Liver (tissue), 9 donors: ENCODE results near the gene SIRT6. TPM values are rescaled to one million over a fixed set of nuclear protein-coding genes. Genes with fewer than 3 reads are reported as not detected.
"Not testable (repeated sequence)": the region's sequence is repeated elsewhere in the genome, so short reads cannot be mapped to it uniquely, and the experiment has no call there.

Experiments
- DNase-seq: peaks from one replicate; pipeline ENCODE4 v3.0.0-alpha.2; 2017; ENCODE audit warnings: low spot score
- H3K27ac ChIP-seq, 2 donors: one replicate each; pipeline ENCODE4 v1.7.0; 2013; ENCODE audit warnings: inconsistent platforms in 2 of 2, low read length in 2 of 2, control low read depth in 1 of 2, low read depth in 1 of 2, mild to moderate bottlenecking in 1 of 2
- H3K27me3 ChIP-seq, 4 donors: one replicate each; pipeline versions ENCODE4 v1.6.1 to v1.7.0; 2013; ENCODE audit warnings: low read length in 3 of 4, inconsistent platforms in 1 of 4, mild to moderate bottlenecking in 1 of 4, moderate library complexity in 1 of 4; ENCODE audit not compliant: control insufficient read depth in 4 of 4, insufficient read depth in 4 of 4
- H3K36me3 ChIP-seq, 4 donors: one replicate each; pipeline versions ENCODE4 v1.6.1 to v1.7.0; 2013; ENCODE audit warnings: low read length in 3 of 4, mild to moderate bottlenecking in 3 of 4, low read depth in 1 of 4, moderate library complexity in 1 of 4; ENCODE audit not compliant: control insufficient read depth in 4 of 4, insufficient read depth in 3 of 4
- H3K4me1 ChIP-seq, 4 donors: one replicate each; pipeline versions ENCODE4 v1.6.1 to v1.7.0; 2013; ENCODE audit warnings: low read length in 3 of 4, mild to moderate bottlenecking in 3 of 4, moderate library complexity in 1 of 4; ENCODE audit not compliant: control insufficient read depth in 4 of 4, insufficient read depth in 4 of 4
- H3K4me3 ChIP-seq, 3 donors: one replicate each; pipeline versions ENCODE4 v1.6.1 to v1.7.0; 2013; ENCODE audit warnings: low read length in 3 of 3, control low read depth in 1 of 3, low read depth in 1 of 3, mild to moderate bottlenecking in 1 of 3
- H3K9ac ChIP-seq, 2 donors: one replicate each; pipeline ENCODE4 v1.7.0; 2013; ENCODE audit warnings: low read length in 2 of 2, mild to moderate bottlenecking in 2 of 2, moderate library complexity in 2 of 2, control low read depth in 1 of 2, low read depth in 1 of 2
- H3K9me3 ChIP-seq, 4 donors: one replicate each; pipeline versions ENCODE4 v1.6.1 to v1.7.0; 2013; ENCODE audit warnings: low read length in 3 of 4; ENCODE audit not compliant: control insufficient read depth in 4 of 4
- ATF3 ChIP-seq: IDR thresholded peaks from 2 replicates; pipeline ENCODE4 v1.6.1; 2016; ENCODE audit warnings: antibody characterized with exemption
- CTCF ChIP-seq: fragments of 150-350 bp; IDR thresholded peaks from 2 replicates; pipeline ENCODE4 v1.5.1; 2017; ENCODE audit warnings: improper control_type of control experiment, low read depth, low read length; ENCODE audit not compliant: missing input control
- EGR1 ChIP-seq, 2 donors: IDR thresholded peaks; 2 replicates each; pipeline ENCODE4 v1.6.1; 2016 to 2018; ENCODE audit warnings: antibody characterized with exemption in 2 of 2, low read depth in 2 of 2
- FOXA1 ChIP-seq: IDR thresholded peaks from 2 replicates; pipeline ENCODE4 v1.6.1; 2016; ENCODE audit warnings: antibody characterized with exemption
- GABPA ChIP-seq, 2 donors: IDR thresholded peaks in 1 of 2; conservative IDR thresholded peaks in 1 of 2; 2 replicates each; pipeline ENCODE4 v1.6.1; 2016; ENCODE audit warnings: antibody characterized with exemption in 2 of 2, mild to moderate bottlenecking in 1 of 2, moderate library complexity in 1 of 2
- HNF4A ChIP-seq, 2 donors: conservative IDR thresholded peaks; 2 replicates each; pipeline ENCODE4 v1.6.1; 2016; ENCODE audit warnings: antibody characterized with exemption in 2 of 2, mild to moderate bottlenecking in 2 of 2
- JUND ChIP-seq, 2 donors: IDR thresholded peaks; 2 replicates each; pipeline ENCODE4 v1.6.1; 2016; ENCODE audit warnings: antibody characterized with exemption in 2 of 2
- MAX ChIP-seq: IDR thresholded peaks from 2 replicates; pipeline ENCODE4 v1.6.1; 2016; ENCODE audit warnings: antibody characterized with exemption
- NR2F2 ChIP-seq: IDR thresholded peaks from 2 replicates; pipeline ENCODE4 v1.6.1; 2016; ENCODE audit warnings: antibody characterized with exemption
- REST ChIP-seq: IDR thresholded peaks from 2 replicates; pipeline ENCODE4 v1.6.1; 2016; ENCODE audit warnings: antibody characterized with exemption, mild to moderate bottlenecking
- RXRA ChIP-seq, 2 donors: IDR thresholded peaks; 2 replicates each; pipeline ENCODE4 v1.6.1; 2017 to 2018; ENCODE audit warnings: antibody characterized with exemption in 2 of 2, mild to moderate bottlenecking in 1 of 2
- SP1 ChIP-seq: IDR thresholded peaks from 2 replicates; pipeline ENCODE4 v1.6.1; 2018; ENCODE audit warnings: antibody characterized with exemption, mild to moderate bottlenecking
- YY1 ChIP-seq: IDR thresholded peaks from 2 replicates; pipeline ENCODE4 v1.6.1; 2016; ENCODE audit warnings: antibody characterized with exemption, mild to moderate bottlenecking
- WGBS: extraction: QIAGEN DNeasy Blood & Tissue Kit; methylation state at CpG from one replicate; pipeline ENCODE4 v1.1.7; 2013; 5-methylcytosine and 5-hydroxymethylcytosine counted together
- polyA plus RNA-seq, 2 donors: library from polyadenylated mRNA; stranded (reverse) in 1 of 2; unstranded in 1 of 2; fragments of 200-250 nt in 1 of 2; fragments of >200 nt in 1 of 2; fragmentation: Nextera tagmentation in 1 of 2; extraction: Ambion mirVana in 1 of 2; gene quantifications; one replicate each; pipeline versions ENCODE4 v1.2.1 to v1.2.3, GENCODE V29; 2013 to 2015
- total RNA-seq, 2 donors: library from RNA; depleted of rRNA; stranded (reverse); fragments of >200 nt; gene quantifications; one replicate each; pipeline ENCODE4 v1.2.3, GENCODE V29; 2014
- donor health status: healthy.
- donor health status: healthy.
- donor health status: healthy.
- donor health status: healthy.
- donor health status: healthy.

Gene SIRT6
- total and polyA plus RNA-seq, 4 donors: 7.7 to 12.7 (median 9.8) TPM

GRCh38 chr19:4220188-4220587 lies 37.8 kb upstream of the SIRT6 start:
- H3K36me3 ChIP-seq: peaks cover 0 to 2% (median 0%) of the 10 kb centered on the region in 4 donors
- no peaks in the 10 kb centered on the region for H3K4me1 ChIP-seq
- no peak overlapping the region for H3K9ac ChIP-seq
- WGBS: 95% methylated on average over 7 of the region's 7 CpGs
- H3K27me3 ChIP-seq: no peaks in the 10 kb centered on the region
- DNase-seq: no peak
- TF ChIP-seq EGR1 (IDR thresholded peaks at IDR 0.05; ENCODE audit: low read depth in 2 of 2): no peak
- TF ChIP-seq YY1: no peak
- no peak for TF ChIP-seq ATF3
- no peak for TF ChIP-seq HNF4A (conservative IDR thresholded peaks at IDR 0.05)
- TF ChIP-seq RXRA (IDR thresholded peaks at IDR 0.05): no peak
- no peak for TF ChIP-seq REST
- no peak for TF ChIP-seq FOXA1
- TF ChIP-seq SP1: no peak
- no peak for TF ChIP-seq CTCF
- no peak for TF ChIP-seq GABPA (IDR thresholded peaks at IDR 0.05 in 1 of 2, conservative IDR thresholded peaks at IDR 0.05 in 1 of 2)
- no peak for TF ChIP-seq MAX
- TF ChIP-seq JUND (IDR thresholded peaks at IDR 0.05): no peak
- TF ChIP-seq NR2F2: no peak
- H3K4me3 ChIP-seq: no peak overlapping the region
- H3K9me3 ChIP-seq: no peaks in the 10 kb centered on the region
- H3K27ac ChIP-seq: no peak overlapping the region

GRCh38 chr19:4218523-4218922 lies 36.2 kb upstream of the SIRT6 start:
- not testable (repeated sequence) for DNase-seq, H3K27ac ChIP-seq, H3K27me3 ChIP-seq, H3K9me3 ChIP-seq, H3K9ac ChIP-seq, H3K4me1 ChIP-seq, H3K36me3 ChIP-seq, H3K4me3 ChIP-seq
- WGBS: 98% methylated on average over 1 of the region's 1 CpG
